Retina (tissue), 1 donor: ENCODE data around the gene TUBB3.
"Not testable (repeated sequence)": the region's sequence is repeated elsewhere in the genome, so short reads cannot be mapped to it uniquely, and the experiment has no call there.

ENCODE experiments used
- DNase-seq: peaks from one replicate; pipeline ENCODE4 v3.0.0-alpha.2; 2016

TUBB3 gene

GRCh38 chr16:89918453-89919347, 4.4 kb upstream of the TUBB3 start, which contains the start of gene MC1R:
MC1R (plus strand) TSS chr16:89918862; CDS start chr16:89919259, 397 bp downstream.
- peak; percentile 68 for DNase-seq

- no peak for DNase-seq
Observed at GRCh38 chr16:89919535-89920406, 3.4 kb upstream of the TUBB3 start.

DNA sequence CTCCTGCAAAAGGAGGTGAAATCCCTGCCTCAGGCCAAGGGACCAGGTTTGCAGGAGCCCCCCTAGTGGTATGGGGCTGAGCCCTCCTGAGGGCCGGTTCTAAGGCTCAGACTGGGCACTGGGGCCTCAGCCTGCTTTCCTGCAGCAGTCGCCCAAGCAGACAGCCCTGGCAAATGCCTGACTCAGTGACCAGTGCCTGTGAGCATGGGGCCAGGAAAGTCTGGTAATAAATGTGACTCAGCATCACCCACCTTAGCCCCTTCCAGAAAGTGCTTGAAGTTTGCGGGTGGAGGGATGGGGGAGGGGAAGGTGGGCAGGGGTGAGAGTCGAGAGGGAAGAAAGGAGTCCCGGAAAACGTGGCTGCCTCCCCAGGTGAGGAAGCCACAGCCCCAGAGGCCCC, 2.4 kb upstream of the TUBB3 start:
- no peak for DNase-seq

DNA sequence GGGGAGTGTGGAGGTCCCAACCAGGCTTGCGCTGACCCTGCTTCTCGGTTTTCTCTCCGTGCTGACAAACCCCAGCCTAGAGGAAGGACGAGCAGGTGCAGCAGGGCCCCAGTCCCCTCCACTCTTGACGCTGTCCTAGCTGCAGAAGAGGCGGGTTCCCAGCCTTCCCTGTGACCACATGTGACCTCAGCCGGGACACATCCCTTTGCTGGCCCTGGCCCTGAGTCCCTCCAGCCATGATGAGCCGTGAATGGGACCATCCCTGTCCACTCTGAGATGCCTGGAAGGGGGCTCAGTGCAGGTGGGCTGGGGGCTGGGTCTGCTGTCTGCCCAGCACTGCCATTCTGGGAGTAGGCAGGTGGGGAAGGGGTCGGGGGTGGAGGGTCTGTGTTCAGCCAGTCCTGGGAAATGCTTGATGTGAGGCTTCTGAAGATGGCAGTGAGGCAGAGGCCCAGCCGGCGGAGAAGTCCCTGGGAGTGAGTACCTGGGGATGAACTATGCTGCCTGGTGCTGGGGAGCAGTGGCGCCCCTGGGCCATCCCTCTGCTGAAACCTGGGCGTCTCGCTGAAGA, 1.9 kb upstream of the TUBB3 start:
- no peak for DNase-seq

DNA sequence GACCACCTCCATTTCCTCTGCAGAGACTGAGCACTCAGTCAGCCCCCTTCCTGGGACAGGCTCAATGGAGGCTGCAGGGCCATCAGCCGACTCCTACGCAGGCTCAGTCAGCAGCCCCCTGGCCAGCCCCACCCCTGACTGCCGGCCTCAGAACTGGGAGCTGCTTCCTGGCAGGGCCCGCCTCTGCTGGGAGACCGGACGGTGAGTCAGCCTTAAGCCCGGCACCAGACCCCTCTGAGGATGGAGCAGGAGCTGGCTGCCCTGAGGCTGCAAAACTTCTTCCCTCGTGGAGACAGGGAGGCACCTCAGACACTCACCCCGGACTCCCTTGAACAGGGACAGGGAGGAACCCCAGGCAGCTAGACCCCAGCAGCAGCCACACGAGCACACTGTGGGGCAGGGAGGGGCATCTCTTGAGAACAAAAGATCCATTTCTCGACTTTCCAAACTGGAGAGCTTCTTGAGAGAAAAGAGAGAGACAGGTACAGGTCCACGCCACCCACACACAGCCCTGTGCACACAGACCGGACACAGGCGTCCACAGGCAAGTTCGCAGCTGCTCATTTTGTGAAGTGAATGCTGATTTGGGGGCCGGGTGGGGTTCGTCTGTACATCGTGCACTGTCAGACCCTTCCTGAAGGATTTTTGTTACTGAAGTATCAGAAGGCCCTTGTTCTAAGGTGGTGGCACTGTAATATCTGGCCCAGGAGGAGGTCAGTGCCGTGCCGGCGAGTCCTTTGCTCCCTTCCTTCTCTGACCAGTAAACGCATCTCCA, 1.3 kb upstream of the TUBB3 start:
- DNase-seq = peak; percentile 63

- DNase-seq = peak; percentile 85
Observed at GRCh38 chr16:89922477-89922883, 662 bp upstream of the TUBB3 start.

DNA sequence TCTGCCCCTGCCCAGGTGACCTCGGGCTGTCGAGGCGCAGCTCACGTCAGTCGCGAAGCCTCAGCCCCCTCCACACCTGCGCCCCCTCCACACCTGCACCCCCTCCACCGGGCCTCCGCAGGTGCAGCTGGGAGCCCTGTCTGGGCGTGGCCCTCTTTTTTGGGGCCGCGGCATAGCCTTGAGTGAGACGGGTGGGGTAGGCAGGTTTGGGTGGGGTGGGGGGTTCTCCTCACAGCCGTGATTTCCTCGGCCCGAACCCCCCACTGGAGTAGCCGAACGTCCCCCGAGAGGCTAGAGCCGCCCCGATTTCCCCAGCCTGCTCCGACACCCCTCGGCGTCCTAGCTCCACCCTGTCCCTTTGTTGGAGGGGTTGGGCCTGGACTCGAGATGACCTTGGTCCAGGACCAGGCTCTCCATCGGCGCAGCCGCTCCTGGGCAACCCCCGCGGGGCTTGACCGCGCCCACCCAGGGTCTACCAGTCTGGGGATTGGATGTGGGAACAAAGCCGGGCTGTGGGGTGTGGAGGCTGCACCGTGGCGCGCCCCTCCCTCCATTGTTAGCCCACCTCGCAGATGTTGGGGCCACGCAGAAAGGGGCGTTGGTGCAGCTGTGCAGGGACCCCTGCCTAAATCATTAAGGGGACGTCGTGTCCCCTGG, 626 bp downstream of the TUBB3 start:
- DNase-seq = peak; percentile 78

GRCh38 chr16:89924297-89924924, 1.3 kb downstream of the TUBB3 start:
- peak; percentile 91 for DNase-seq

DNA sequence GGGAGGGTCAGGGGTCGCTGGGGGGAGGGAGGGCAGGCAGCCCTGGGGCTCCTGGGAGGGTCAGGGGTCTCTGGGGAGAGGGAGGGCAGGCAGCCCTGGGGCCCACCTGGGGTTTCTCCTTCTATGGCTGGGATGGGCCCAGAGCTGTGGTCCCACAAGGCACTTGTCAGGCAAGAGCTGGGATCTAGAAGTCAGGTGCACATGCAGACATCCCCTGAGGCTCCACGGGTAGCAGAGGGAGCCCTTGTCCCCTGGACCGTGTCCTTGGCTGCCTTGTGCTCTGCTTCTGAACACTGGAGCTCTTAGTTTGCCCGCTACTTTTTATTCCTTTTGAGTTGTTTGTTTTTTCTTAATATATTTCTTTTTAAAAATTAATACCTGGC, 1.8 kb downstream of the TUBB3 start:
- DNase-seq = peak; percentile 60

GRCh38 chr16:89925596-89926079, 2.5 kb downstream of the TUBB3 start:
- DNase-seq = no peak

DNA sequence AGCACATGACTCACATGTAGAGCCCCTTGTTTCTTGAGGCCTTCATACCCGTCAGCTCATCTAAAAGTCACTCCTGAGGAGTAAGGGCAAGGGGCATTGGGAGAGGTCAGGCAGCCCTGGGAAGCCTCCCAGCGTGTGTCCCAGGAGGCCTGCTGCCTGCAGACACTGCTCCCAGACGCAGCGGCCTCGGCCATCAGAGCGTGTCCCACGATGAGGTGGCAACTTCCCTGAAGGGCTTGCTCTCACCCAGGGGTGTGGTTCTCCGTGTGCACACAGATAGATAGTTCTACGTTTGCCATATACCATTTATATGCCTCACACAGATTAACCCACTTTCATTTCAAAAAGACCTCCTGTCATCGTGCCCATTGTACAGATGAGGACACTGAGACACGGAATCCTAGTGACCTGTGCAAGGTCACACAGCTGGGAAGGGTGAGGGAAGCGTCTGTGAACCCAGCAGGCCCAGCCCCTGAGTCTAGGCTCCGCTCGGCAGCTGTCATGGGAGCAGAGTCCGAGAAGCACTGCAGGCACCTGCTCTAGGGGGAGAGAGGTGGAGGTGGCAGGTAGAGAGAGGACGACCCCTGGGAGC, 8.3 kb downstream of the TUBB3 start:
- DNase-seq = no peak

DNA sequence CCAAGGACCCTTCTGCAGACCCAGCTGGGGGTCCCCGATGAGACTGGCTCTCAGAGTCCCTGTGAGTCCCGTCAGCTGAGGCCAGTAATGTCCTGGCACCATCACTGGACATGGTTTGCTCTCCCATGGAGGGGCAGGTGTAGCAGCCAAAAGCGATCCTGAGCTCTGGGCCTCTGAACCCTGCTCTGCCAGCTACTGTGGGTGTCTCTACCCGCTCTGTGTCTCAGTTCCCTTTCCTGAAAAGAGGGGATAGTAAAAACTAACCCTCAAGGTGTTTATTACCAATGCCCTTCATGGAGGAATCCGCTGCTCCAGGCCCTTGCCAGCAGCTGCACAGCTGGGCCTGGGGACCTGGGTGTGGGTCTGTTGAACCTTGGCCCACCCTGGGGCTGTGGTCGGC, 8.8 kb downstream of the TUBB3 start:
- DNase-seq = no peak

DNA sequence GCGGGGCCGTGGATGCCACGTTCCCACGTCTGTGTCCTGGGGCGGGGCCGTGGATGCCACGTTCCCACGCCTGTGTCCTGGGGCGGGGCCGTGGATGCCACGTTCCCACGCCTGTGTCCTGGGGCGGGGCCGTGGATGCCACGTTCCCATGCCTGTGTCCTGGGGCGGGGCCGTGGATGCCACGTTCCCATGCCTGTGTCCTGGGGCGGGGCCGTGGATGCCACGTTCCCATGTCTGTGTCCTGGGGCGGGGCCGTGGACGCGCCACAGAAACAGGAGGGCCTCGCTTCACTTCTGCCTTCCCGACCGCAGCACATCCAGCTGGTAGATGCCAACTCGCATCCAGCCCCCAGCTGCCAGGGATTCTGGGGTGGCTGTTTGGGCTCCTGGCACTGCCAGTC, 10.9 kb downstream of the TUBB3 start:
- not testable (repeated sequence) for DNase-seq

DNA sequence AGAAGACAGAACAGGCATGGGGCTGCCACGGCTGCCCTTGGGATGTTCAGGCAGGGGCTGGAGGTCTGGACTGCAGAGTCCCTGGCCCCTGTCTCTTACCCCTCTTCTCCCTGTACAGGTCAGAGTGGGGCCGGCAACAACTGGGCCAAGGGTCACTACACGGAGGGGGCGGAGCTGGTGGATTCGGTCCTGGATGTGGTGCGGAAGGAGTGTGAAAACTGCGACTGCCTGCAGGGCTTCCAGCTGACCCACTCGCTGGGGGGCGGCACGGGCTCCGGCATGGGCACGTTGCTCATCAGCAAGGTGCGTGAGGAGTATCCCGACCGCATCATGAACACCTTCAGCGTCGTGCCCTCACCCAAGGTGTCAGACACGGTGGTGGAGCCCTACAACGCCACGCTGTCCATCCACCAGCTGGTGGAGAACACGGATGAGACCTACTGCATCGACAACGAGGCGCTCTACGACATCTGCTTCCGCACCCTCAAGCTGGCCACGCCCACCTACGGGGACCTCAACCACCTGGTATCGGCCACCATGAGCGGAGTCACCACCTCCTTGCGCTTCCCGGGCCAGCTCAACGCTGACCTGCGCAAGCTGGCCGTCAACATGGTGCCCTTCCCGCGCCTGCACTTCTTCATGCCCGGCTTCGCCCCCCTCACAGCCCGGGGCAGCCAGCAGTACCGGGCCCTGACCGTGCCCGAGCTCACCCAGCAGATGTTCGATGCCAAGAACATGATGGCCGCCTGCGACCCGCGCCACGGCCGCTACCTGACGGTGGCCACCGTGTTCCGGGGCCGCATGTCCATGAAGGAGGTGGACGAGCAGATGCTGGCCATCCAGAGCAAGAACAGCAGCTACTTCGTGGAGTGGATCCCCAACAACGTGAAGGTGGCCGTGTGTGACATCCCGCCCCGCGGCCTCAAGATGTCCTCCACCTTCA, 11.7 kb downstream of the TUBB3 start:
- DNase-seq = no peak

GRCh38 chr16:89935620-89936019, 12.5 kb downstream of the TUBB3 start:
- DNase-seq = not testable (repeated sequence)

- DNase-seq = no peak
Observed at GRCh38 chr16:89936034-89936433, 12.9 kb downstream of the TUBB3 start.

DNA sequence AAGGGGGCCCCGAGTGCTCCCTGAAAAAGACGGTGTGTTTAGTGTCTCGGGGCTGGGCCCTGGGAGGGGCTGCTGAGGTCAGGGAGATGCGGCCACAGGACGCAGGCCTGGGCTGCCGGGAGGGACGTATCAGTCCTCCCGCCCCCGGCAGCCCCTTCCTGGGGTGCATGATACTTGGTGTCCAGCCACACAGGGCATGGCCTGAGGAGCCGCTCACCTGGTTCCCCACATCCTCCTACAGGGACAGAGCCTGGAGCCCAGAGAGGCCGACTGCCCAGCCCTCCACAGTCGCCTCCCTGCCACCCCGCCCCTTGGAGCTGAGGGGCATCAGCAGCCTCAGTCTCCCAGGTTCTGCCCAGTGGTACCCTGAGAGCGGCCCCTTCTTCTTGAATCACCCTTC, 13.4 kb downstream of the TUBB3 start:
- no peak for DNase-seq

- DNase-seq = no peak
Observed at GRCh38 chr16:89936981-89937380, 13.8 kb downstream of the TUBB3 start.

DNA sequence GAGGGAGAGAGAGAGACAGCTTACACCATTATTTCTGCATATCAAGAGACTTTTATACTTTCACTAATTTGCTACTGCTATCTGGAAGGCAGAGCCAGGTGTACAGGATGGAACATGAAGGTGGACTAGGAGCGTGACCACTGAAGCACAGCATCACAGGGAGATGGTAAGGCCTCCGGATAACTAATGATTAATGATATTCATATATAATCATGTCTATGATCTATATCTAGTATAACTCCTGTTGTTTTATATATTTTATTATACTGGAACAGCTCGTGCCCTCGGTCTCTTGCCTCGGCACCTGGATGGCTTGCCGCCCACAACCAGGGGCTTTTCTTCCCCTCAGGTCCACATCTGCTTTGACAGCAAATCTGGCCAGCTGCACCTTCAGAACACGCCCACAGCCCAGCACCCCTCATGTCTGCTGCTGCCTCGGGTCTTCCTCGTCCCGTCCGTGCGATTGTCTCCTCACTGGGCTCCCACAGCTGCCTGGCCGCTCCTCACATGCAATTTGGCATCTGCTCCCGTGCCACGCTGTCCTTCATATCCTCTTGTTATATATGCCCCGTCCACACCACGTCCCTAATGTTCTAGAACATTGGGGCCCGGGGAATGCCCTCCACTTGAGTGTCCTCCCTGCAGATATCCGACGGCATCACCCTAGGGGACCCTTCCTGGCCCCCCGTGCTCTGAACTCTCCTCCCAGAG, 15.2 kb downstream of the TUBB3 start:
- no peak for DNase-seq
